Thymus (tissue), 11 donors: Measurements from ENCODE around the gene ABCA12. TPM values are rescaled to one million over a fixed set of nuclear protein-coding genes. Genes with fewer than 3 reads are reported as not detected.

Experiments used
- DNase-seq, 9 donors: peaks; one replicate each; pipeline ENCODE4 v3.0.0-alpha.2; 2013; ENCODE audit warnings: low spot score in 9 of 9, low read depth in 6 of 9, missing footprints in 1 of 9
- H3K27ac ChIP-seq, 2 donors: one replicate each; pipeline ENCODE4 v1.5.1; 2013; ENCODE audit warnings: control low read depth in 1 of 2, low read depth in 1 of 2, low read length in 1 of 2, mild to moderate bottlenecking in 1 of 2, moderate library complexity in 1 of 2
- H3K27me3 ChIP-seq, 2 donors: one replicate each; pipeline ENCODE4 v1.5.1; 2013; ENCODE audit warnings: low read length in 1 of 2; ENCODE audit not compliant: control insufficient read depth in 2 of 2, insufficient read depth in 1 of 2
- H3K36me3 ChIP-seq, 2 donors: one replicate each; pipeline ENCODE4 v1.5.1; 2013; ENCODE audit warnings: low read length in 1 of 2, mild to moderate bottlenecking in 1 of 2, moderate library complexity in 1 of 2; ENCODE audit not compliant: control insufficient read depth in 2 of 2, insufficient read depth in 2 of 2
- H3K4me1 ChIP-seq, 2 donors: one replicate each; pipeline ENCODE4 v1.5.1; 2013; ENCODE audit warnings: low read length in 2 of 2; ENCODE audit not compliant: control insufficient read depth in 2 of 2, insufficient read depth in 2 of 2
- H3K4me3 ChIP-seq, 2 donors: one replicate each; pipeline ENCODE4 v1.5.1; 2013; ENCODE audit warnings: low read length in 2 of 2, control low read depth in 1 of 2, mild to moderate bottlenecking in 1 of 2
- H3K9me3 ChIP-seq, 2 donors: one replicate each; pipeline ENCODE4 v1.5.1; 2013; ENCODE audit warnings: low read length in 1 of 2, mild to moderate bottlenecking in 1 of 2; ENCODE audit not compliant: control insufficient read depth in 2 of 2, insufficient read depth in 1 of 2
- WGBS: extraction: QIAGEN DNeasy Blood & Tissue Kit; methylation state at CpG from one replicate; pipeline ENCODE4 v1.1.7; 2013; 5-methylcytosine and 5-hydroxymethylcytosine counted together
- polyA plus RNA-seq: library from polyadenylated mRNA; stranded (reverse); fragments of 200-250 nt; gene quantifications from one replicate; pipeline ENCODE4 v1.2.3, GENCODE V29; 2013
- total RNA-seq: library from RNA; stranded (reverse); fragments of 120-200 nt; gene quantifications from one replicate; pipeline ENCODE4 v1.2.4, GENCODE V29; 2013
- donor health status: healthy.

ABCA12 gene
- total and polyA plus RNA-seq, 2 donors: 0.14 to 0.18 TPM

- Histone ChIP-seq H3K36me3 (no peaks in the 10 kb centered on the region), H3K27ac (no peak overlapping the region), H3K27me3 (no peaks in the 10 kb centered on the region), H3K4me3 (no peak overlapping the region), H3K9me3 (no peaks in the 10 kb centered on the region), H3K4me1 (no peaks in the 10 kb centered on the region)
- WGBS: 93% methylated on average over 2 of the region's 2 CpGs
- no peak for DNase-seq
Observed at GRCh38 chr2:215066124-215066523, 72.3 kb downstream of the ABCA12 start.

- Histone ChIP-seq H3K27me3 (no peaks in the 10 kb centered on the region), H3K4me1 (no peaks in the 10 kb centered on the region), H3K4me3 (no peak overlapping the region), H3K36me3 (no peaks in the 10 kb centered on the region), H3K9me3 (no peaks in the 10 kb centered on the region), H3K27ac (no peak overlapping the region)
- DNase-seq: no peak
- 84% methylated on average over 2 of the region's 2 CpGs for WGBS
Observed at GRCh38 chr2:215063526-215063925, 74.9 kb downstream of the ABCA12 start.

DNA sequence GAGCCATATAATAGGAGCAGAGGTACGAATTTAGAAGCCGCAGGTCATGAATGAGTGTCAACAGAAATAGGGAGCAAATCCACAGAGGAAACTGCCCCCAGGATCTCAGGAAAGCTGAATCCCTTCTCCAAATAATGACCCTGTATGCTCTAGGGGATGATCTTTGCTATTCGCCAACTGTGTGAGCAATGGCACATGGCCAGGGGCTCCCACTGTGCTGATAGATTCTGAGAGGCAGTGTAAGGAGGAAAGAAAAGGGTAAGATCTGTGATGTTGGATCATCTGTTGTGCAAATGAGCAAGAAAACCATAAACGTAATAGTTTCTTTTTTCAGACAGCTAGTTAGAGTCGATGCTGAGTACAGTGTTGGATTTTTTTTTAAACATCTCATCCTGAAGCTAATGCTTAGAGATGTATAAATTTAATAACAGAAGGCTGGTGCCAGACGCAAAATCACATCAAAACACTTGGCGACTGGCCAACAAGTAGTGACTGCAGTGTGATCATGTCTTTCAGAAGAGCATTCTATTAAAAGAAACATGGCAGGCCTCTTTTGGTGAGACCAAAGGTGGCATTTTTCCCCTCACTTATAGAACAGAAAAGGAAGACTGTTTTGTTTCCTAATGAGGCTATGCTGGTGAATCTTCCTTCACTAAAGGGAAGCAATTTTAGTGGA, 77.4 kb downstream of the ABCA12 start:
- Histone ChIP-seq H3K9me3 (no peaks in the 10 kb centered on the region), H3K4me3 (no peak overlapping the region), H3K27ac (no peak overlapping the region), H3K36me3 (no peaks in the 10 kb centered on the region), H3K27me3 (no peaks in the 10 kb centered on the region), H3K4me1 (no peaks in the 10 kb centered on the region)
- WGBS: 95% methylated on average over 7 of the region's 7 CpGs
- no peak for DNase-seq

GRCh38 chr2:215059724-215060123, 78.7 kb downstream of the ABCA12 start:
- no peaks in the 10 kb centered on the region for H3K27me3 ChIP-seq
- no peak for DNase-seq
- H3K4me3 ChIP-seq: no peak overlapping the region
- 48% methylated on average over 2 of the region's 2 CpGs for WGBS
- H3K4me1 ChIP-seq: no peaks in the 10 kb centered on the region
- no peaks in the 10 kb centered on the region for H3K9me3 ChIP-seq
- no peak overlapping the region for H3K27ac ChIP-seq
- H3K36me3 ChIP-seq: no peaks in the 10 kb centered on the region

- 90% methylated on average over 2 of the region's 2 CpGs for WGBS
- Histone ChIP-seq H3K9me3 (no peaks in the 10 kb centered on the region), H3K27ac (no peak overlapping the region), H3K27me3 (no peaks in the 10 kb centered on the region), H3K36me3 (no peaks in the 10 kb centered on the region), H3K4me3 (no peak overlapping the region), H3K4me1 (no peaks in the 10 kb centered on the region)
- no peak for DNase-seq
Observed at GRCh38 chr2:215055891-215056290, 82.5 kb downstream of the ABCA12 start.

DNA sequence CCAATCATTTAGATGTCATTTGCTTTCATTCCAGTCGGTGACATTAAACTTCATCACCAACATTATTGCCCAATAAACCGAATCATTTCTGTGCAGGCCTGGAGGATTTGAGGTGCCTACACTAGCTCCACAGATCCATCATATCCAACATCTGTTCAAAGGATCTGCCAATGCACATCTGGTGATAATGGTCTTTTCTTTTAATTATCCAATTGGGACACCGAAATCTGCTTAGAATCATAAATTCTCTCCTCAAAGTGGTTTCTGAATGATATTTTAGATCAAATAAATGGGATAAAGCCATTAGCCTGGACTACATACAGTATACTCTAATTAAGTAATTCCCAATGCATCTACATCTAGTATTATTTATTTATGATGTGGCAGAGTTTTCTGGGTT, 85.6 kb downstream of the ABCA12 start:
- WGBS: 96% methylated on average over 3 of the region's 3 CpGs
- H3K27ac ChIP-seq: peak overlapping the region in 1 of 2 donors; percentile 38
- no peak for DNase-seq
- H3K36me3 ChIP-seq: no peaks in the 10 kb centered on the region
- H3K4me3 ChIP-seq: no peak overlapping the region
- H3K9me3 ChIP-seq: no peaks in the 10 kb centered on the region
- H3K4me1 ChIP-seq: no peaks in the 10 kb centered on the region
- no peaks in the 10 kb centered on the region for H3K27me3 ChIP-seq

DNA sequence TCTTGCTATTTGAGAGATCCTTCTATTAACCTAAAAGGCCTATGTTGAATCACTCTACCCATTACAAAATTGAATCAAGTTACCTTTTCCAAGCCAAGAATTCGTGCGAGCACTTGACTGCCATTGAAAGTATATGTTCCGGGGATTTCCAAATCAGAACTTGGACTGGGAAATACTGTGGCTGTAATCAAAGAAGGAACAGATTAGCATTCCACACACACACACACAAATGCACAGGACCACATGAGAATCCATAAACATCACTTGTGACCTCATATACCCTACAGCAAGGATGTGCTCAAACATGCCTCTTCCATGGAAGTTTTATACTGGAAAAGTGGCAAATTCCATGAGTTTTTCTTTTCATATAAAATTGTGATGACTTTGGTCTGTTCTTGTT, 86.0 kb downstream of the ABCA12 start:
- no peaks in the 10 kb centered on the region for H3K4me1 ChIP-seq
- no peak overlapping the region for H3K4me3 ChIP-seq
- DNase-seq: peak in 3 of 9 donors; percentile 2 to 15 (median 8)
- 94% methylated on average over 3 of the region's 3 CpGs for WGBS
- H3K27me3 ChIP-seq: no peaks in the 10 kb centered on the region
- H3K9me3 ChIP-seq: no peaks in the 10 kb centered on the region
- no peaks in the 10 kb centered on the region for H3K36me3 ChIP-seq
- peak overlapping the region in 1 of 2 donors; percentile 38 for H3K27ac ChIP-seq

DNA sequence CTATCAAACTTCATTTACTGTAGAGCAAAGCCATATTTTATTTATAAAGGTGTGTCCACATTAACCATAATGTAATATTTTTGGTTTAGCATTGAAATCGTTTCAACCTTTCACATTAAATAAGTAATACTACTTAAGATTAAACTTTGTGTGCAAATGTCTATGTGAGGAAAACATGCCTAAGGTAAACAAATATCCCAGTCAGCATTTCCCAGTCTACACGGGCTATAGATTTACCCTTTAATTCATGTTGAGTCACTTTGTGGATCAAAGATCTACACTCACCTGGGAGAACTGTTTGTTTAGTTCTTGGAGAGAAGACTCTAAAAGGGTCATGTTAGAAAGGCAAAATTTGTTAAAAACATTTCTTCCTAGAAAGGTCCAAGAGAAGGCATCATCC, 89.1 kb downstream of the ABCA12 start:
- 95% methylated on average over 2 of the region's 2 CpGs for WGBS

GRCh38 chr2:215038421-215038820, 100.0 kb downstream of the ABCA12 start:
- H3K27me3 ChIP-seq: no peaks in the 10 kb centered on the region
- whole genome bisulfite sequencing: 96% methylated on average over 3 of the region's 3 CpGs

More for the DNA sequence above, 89.1 kb downstream of the ABCA12 start:
- Histone ChIP-seq H3K27ac (no peak overlapping the region), H3K9me3 (no peaks in the 10 kb centered on the region), H3K27me3 (no peaks in the 10 kb centered on the region), H3K4me1 (no peaks in the 10 kb centered on the region), H3K36me3 (no peaks in the 10 kb centered on the region), H3K4me3 (no peak overlapping the region)
- DNase-seq: no peak

More at GRCh38 chr2:215038421-215038820, 100.0 kb downstream of the ABCA12 start:
- no peaks in the 10 kb centered on the region for H3K9me3 ChIP-seq
- H3K27ac ChIP-seq: no peak overlapping the region
- no peak overlapping the region for H3K4me3 ChIP-seq
- H3K36me3 ChIP-seq: no peaks in the 10 kb centered on the region
- no peak for DNase-seq
- no peaks in the 10 kb centered on the region for H3K4me1 ChIP-seq
